ENCODE measurements around the gene ZHX3. TPM values are rescaled to one million over a fixed set of nuclear protein-coding genes. Genes with fewer than 3 reads are reported as not detected.

ZHX3 gene
- total RNA-seq, 1 experiment from 2014 or later, result 5.9 TPM

DNA sequence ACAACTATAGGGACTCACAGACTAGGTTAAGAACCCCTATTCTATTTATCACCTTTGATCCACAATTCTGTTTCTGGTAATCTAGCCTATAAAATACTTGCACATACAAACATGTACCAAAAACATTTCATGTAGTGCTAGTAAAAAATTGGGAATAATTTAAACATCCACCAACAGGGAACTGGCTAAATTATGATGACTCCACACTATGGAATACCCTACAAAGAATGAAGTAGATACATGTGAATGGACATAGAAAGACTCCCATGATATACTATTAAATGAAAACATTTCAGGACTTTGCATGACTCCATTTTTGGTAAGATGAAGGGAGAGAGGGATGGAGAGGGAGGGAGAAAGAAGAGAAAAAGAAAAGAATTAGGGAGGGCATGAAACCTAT, 58.2 kb downstream of the ZHX3 start:
- Histone ChIP-seq H3K79me2 (ENCODE audit: low read length) (no peaks in the 10 kb centered on the region), H4K20me1 (ENCODE audit: insufficient read depth, low read depth, low read length) (no peaks in the 10 kb centered on the region; the same call in 1 of the 2 replicates), H3K4me1 (ENCODE audit: low read length) (no peaks in the 10 kb centered on the region), H3K9me3 (ENCODE audit: low read length) (no peaks in the 10 kb centered on the region), H3K4me2 (ENCODE audit: low read depth, low read length, poor library complexity, severe bottlenecking) (no peak overlapping the region), H3K9me2 (replicated peaks; ENCODE audit: insufficient read depth, low read length) (no peaks in the 10 kb centered on the region), H3K4me3 (ENCODE audit: low read length) (no peak overlapping the region), H2AFZ (ENCODE audit: low read length) (no peak overlapping the region), H3K9ac (ENCODE audit: low read length) (no peak overlapping the region), H3K36me3 (ENCODE audit: insufficient read depth, low read length) (no peaks in the 10 kb centered on the region), H3K27me3 (ENCODE audit: low read length) (no peaks in the 10 kb centered on the region), H3K27ac (ENCODE audit: low read length) (no peak overlapping the region)
- DNase-seq, result no peak

DNA sequence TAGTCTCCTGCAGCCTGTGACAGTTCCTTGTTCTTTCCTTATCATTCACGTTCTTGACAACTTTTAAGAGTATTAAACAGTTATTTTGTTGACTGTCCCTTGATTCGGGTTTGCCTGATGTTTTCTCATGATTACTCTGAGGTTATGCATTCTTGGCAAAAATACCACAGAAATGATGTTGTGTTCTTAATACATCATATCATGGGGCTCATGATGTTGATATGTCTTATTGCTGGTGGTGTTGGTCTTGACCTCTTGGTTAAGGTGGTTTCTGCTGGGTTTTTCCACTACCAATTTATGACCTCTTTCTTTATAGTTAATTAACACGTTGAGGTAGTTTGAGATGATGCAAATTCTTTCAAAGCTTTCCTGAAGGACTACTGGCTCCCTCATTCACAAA, 59.1 kb downstream of the ZHX3 start:
- H3K9me2 ChIP-seq (replicated peaks; ENCODE audit: insufficient read depth, low read length), result no peaks in the 10 kb centered on the region
- H2AFZ ChIP-seq (ENCODE audit: low read length), result no peak overlapping the region
- no peak overlapping the region for H3K9ac ChIP-seq (ENCODE audit: low read length)
- H3K36me3 ChIP-seq (ENCODE audit: insufficient read depth, low read length), result no peaks in the 10 kb centered on the region
- H3K4me3 ChIP-seq (ENCODE audit: low read length), result no peak overlapping the region
- H3K4me1 ChIP-seq (ENCODE audit: low read length), result no peaks in the 10 kb centered on the region
- no peaks in the 10 kb centered on the region for H3K79me2 ChIP-seq (ENCODE audit: low read length)
- no peaks in the 10 kb centered on the region; the same call in 1 of the 2 replicates for H4K20me1 ChIP-seq (ENCODE audit: insufficient read depth, low read depth, low read length)
- no peak overlapping the region for H3K27ac ChIP-seq (ENCODE audit: low read length)
- no peaks in the 10 kb centered on the region for H3K9me3 ChIP-seq (ENCODE audit: low read length)
- no peaks in the 10 kb centered on the region for H3K27me3 ChIP-seq (ENCODE audit: low read length)
- DNase-seq, result no peak
- no peak overlapping the region for H3K4me2 ChIP-seq (ENCODE audit: low read depth, low read length, poor library complexity, severe bottlenecking)

DNA sequence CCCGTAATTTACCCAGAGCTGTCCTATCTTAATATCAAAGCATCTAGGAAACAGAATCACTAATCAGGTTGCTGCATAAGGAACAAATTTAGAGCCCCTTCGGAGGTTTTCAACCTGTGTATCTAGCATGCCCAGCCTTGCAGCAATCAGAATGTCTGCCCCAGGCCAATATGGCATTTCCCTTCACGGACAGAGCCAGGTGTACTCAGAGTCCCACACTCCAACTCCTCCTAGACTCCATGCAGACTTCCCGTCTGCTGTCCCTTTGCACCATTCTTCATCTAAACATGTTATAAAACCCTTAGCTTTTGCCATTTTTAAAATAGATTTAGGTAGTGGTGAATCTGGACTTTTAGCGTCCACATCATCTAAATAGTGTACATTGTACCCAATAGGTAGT, 61.0 kb downstream of the ZHX3 start:
- Histone ChIP-seq H3K4me1 (ENCODE audit: low read length) (no peaks in the 10 kb centered on the region), H3K27me3 (ENCODE audit: low read length) (no peaks in the 10 kb centered on the region), H2AFZ (ENCODE audit: low read length) (no peak overlapping the region), H3K4me3 (ENCODE audit: low read length) (no peak overlapping the region), H4K20me1 (ENCODE audit: insufficient read depth, low read depth, low read length) (peaks cover 5% of the 10 kb centered on the region; the same call in 1 of the 2 replicates), H3K9me2 (replicated peaks; ENCODE audit: insufficient read depth, low read length) (no peaks in the 10 kb centered on the region), H3K9ac (ENCODE audit: low read length) (no peak overlapping the region), H3K4me2 (ENCODE audit: low read depth, low read length, poor library complexity, severe bottlenecking) (no peak overlapping the region), H3K79me2 (ENCODE audit: low read length) (no peaks in the 10 kb centered on the region), H3K9me3 (ENCODE audit: low read length) (no peaks in the 10 kb centered on the region), H3K27ac (ENCODE audit: low read length) (no peak overlapping the region), H3K36me3 (ENCODE audit: insufficient read depth, low read length) (no peaks in the 10 kb centered on the region)
- no peak for DNase-seq

DNA sequence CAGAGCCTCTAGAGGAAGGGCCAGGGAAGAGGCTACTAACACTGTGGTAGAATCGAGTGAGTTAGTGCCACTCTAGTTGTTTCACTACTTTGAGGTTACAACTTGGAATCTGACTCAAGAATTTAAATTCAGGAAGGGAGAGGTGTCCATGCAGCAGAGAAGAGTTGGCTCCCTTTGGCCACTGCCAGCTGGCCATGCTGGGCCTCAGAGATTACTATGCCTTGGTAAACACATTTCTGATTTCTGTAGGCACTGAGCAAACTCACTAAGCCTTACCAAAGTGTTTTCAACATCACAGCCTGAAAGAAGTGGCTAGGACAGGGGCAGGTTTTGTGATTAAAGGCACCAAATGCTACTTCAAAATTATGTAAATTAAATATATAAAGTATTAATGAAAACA, 61.9 kb downstream of the ZHX3 start:
- peaks cover 5% of the 10 kb centered on the region; the same call in 1 of the 2 replicates for H4K20me1 ChIP-seq (ENCODE audit: insufficient read depth, low read depth, low read length)
- H3K4me2 ChIP-seq (ENCODE audit: low read depth, low read length, poor library complexity, severe bottlenecking), result no peak overlapping the region
- no peak overlapping the region for H2AFZ ChIP-seq (ENCODE audit: low read length)
- no peaks in the 10 kb centered on the region for H3K36me3 ChIP-seq (ENCODE audit: insufficient read depth, low read length)
- DNase-seq, result no peak
- H3K27me3 ChIP-seq (ENCODE audit: low read length), result no peaks in the 10 kb centered on the region
- no peaks in the 10 kb centered on the region for H3K79me2 ChIP-seq (ENCODE audit: low read length)
- H3K9me3 ChIP-seq (ENCODE audit: low read length), result no peaks in the 10 kb centered on the region
- H3K4me3 ChIP-seq (ENCODE audit: low read length), result no peak overlapping the region
- H3K9ac ChIP-seq (ENCODE audit: low read length), result no peak overlapping the region
- H3K4me1 ChIP-seq (ENCODE audit: low read length), result no peaks in the 10 kb centered on the region
- H3K9me2 ChIP-seq (replicated peaks; ENCODE audit: insufficient read depth, low read length), result no peaks in the 10 kb centered on the region
- H3K27ac ChIP-seq (ENCODE audit: low read length), result no peak overlapping the region

DNA sequence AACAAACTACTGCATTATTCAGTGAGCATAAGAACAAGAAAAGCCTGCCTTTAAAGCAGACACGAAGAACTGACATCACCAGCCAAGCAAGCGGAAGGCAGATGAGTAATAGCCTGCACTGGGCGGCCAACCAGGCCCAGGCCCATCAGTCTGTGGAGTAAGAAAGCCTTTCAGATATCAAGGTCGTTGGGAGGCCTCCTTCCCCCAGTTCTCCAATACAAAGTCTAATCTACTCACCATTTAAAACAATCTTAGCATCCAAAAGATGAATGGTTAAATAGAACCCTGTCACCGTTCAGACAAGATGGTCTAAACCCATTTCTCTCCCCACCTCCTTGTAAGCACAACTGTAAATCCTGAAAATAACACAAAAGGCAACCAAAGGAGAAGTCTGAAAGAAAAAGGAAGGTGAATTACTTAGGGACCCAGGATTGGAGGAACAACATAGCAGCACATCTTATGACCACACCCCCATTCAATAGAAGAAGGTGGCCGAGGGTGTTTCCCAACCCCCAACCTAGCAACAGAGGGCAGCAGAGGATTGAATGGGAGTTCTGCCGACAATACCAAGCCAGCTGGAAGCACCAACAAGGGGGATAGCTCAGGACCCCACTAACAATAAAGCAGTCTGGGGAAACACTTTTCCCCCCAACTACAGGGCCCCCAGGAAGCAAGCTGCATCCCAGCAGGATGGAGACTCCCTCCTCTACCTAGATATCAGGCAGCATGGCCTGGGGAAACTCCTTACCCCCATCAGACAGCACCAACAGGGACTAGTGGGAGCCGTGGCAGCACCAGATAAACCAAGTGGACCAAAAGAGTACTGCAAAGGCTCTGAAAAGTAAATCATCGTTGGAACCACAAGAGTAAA, 67.9 kb downstream of the ZHX3 start:
- H4K20me1 ChIP-seq (ENCODE audit: insufficient read depth, low read depth, low read length), result peaks cover 5% of the 10 kb centered on the region; the same call in 1 of the 2 replicates
- H3K4me3 ChIP-seq (ENCODE audit: low read length), result no peak overlapping the region
- no peaks in the 10 kb centered on the region for H3K9me2 ChIP-seq (replicated peaks; ENCODE audit: insufficient read depth, low read length)
- no peak overlapping the region for H3K9ac ChIP-seq (ENCODE audit: low read length)
- DNase-seq, result peak; percentile 63
- no peak overlapping the region for H3K4me2 ChIP-seq (ENCODE audit: low read depth, low read length, poor library complexity, severe bottlenecking)
- H3K27ac ChIP-seq (ENCODE audit: low read length), result no peak overlapping the region
- no peaks in the 10 kb centered on the region for H3K36me3 ChIP-seq (ENCODE audit: insufficient read depth, low read length)
- no peaks in the 10 kb centered on the region for H3K79me2 ChIP-seq (ENCODE audit: low read length)
- no peaks in the 10 kb centered on the region for H3K27me3 ChIP-seq (ENCODE audit: low read length)
- H2AFZ ChIP-seq (ENCODE audit: low read length), result no peak overlapping the region
- H3K9me3 ChIP-seq (ENCODE audit: low read length), result no peaks in the 10 kb centered on the region
- H3K4me1 ChIP-seq (ENCODE audit: low read length), result no peaks in the 10 kb centered on the region

DNA sequence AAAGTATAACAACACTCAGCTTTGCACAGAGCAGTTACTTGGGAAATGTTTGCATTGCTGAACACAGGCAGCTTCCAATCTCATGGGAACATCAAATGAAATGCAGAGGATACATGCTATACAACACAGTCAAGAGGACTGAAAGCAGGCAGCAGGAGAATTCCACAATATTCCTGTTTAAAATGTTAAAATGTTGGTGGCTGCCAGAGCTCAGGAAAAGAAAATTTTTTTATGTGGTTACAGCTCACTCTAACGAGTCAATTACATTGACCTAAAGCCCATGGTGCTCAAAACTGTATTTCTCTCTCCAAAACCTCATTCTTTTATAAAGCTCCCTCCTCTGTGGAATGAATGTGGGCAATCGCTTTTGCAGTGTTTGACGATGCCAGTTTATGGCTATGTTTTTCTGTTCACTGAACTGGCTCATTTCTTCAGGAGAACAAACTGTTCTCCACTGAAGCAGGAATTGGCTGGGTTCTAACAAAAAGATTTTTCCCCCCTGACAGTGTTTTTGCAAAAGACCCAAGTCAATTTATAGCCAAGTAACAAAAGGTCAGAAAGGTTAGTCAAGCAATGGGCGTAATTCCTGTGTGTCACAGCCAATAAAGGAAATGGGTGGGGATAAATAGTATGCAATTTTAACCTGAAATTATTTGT, 69.0 kb downstream of the ZHX3 start:
- no peaks in the 10 kb centered on the region for H3K27me3 ChIP-seq (ENCODE audit: low read length)
- H3K4me3 ChIP-seq (ENCODE audit: low read length), result no peak overlapping the region
- no peak overlapping the region for H3K9ac ChIP-seq (ENCODE audit: low read length)
- no peak overlapping the region for H2AFZ ChIP-seq (ENCODE audit: low read length)
- no peaks in the 10 kb centered on the region for H3K9me3 ChIP-seq (ENCODE audit: low read length)
- H4K20me1 ChIP-seq (ENCODE audit: insufficient read depth, low read depth, low read length), result peaks cover 5% of the 10 kb centered on the region; the same call in 1 of the 2 replicates
- no peak for DNase-seq
- no peaks in the 10 kb centered on the region for H3K36me3 ChIP-seq (ENCODE audit: insufficient read depth, low read length)
- no peak overlapping the region for H3K27ac ChIP-seq (ENCODE audit: low read length)
- no peaks in the 10 kb centered on the region for H3K79me2 ChIP-seq (ENCODE audit: low read length)
- no peaks in the 10 kb centered on the region for H3K9me2 ChIP-seq (replicated peaks; ENCODE audit: insufficient read depth, low read length)
- no peaks in the 10 kb centered on the region for H3K4me1 ChIP-seq (ENCODE audit: low read length)
- H3K4me2 ChIP-seq (ENCODE audit: low read depth, low read length, poor library complexity, severe bottlenecking), result no peak overlapping the region

DNA sequence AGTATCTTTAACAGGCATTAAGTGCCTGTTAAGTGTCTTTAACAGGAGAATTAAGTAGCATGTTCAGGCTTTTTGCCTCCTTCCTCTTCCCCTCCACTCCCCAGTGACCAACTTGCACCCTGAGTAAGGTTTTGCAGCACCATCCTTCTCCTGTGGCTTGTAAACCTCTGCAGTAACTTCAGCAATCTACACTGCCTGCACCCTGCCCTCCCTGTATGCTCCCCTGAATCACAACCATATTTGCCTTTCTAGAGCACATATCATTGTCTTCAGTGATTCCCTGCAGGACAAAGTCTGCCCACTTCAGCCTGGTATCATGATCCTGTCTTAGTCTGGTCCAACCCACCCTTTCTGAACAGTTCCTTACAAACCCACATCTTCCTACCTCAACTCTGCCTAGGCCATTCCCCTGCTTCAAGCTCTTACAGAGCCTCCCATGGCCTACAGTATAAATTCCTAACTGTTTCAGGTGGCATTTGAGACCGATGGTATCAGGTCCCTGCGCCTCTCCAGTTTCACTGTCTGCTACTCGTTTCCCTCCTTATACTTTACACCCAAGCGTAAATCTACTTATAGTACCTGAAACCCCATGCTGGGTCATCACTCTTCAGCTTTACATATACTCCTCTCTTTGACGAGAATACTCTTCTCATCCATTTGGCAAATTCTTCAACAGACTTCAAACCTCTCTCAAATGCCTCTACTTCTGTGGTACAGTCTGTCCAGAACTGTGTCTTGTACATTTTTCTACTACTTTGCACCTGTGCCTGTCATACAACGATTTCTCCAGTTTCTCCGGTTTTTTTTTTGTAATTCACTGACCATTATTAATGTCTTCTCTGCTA, 69.8 kb downstream of the ZHX3 start:
- Histone ChIP-seq H2AFZ (ENCODE audit: low read length) (no peak overlapping the region), H3K9me3 (ENCODE audit: low read length) (no peaks in the 10 kb centered on the region), H3K9ac (ENCODE audit: low read length) (no peak overlapping the region), H3K27me3 (ENCODE audit: low read length) (no peaks in the 10 kb centered on the region), H3K4me3 (ENCODE audit: low read length) (no peak overlapping the region), H3K9me2 (replicated peaks; ENCODE audit: insufficient read depth, low read length) (no peaks in the 10 kb centered on the region), H3K27ac (ENCODE audit: low read length) (no peak overlapping the region), H4K20me1 (ENCODE audit: insufficient read depth, low read depth, low read length) (peaks cover 5% of the 10 kb centered on the region; the same call in 1 of the 2 replicates), H3K79me2 (ENCODE audit: low read length) (no peaks in the 10 kb centered on the region), H3K4me2 (ENCODE audit: low read depth, low read length, poor library complexity, severe bottlenecking) (no peak overlapping the region), H3K4me1 (ENCODE audit: low read length) (no peaks in the 10 kb centered on the region), H3K36me3 (ENCODE audit: insufficient read depth, low read length) (no peaks in the 10 kb centered on the region)
- peak; percentile 24 for DNase-seq

Measured in Karpas-422 (cell line).